Sigmoid colon (tissue), 7 donors: Measurements from ENCODE around the gene FBXL20. TPM values are rescaled to one million over a fixed set of nuclear protein-coding genes. Genes with fewer than 3 reads are reported as not detected.

ENCODE experiments used
- DNase-seq: peaks from one replicate; pipeline ENCODE4 v3.0.0-alpha.2; 2019
- H3K27ac ChIP-seq, 4 donors: fragments of 200-600 bp; sonication (generic); one replicate each; pipeline ENCODE4 v1.5.1; 2016 to 2019; ENCODE audit warnings: mild to moderate bottlenecking in 1 of 4
- H3K27me3 ChIP-seq, 3 donors: fragments of 200-600 bp; sonication (generic); one replicate each; pipeline ENCODE4 v1.5.1; 2019; ENCODE audit warnings: mild to moderate bottlenecking in 1 of 3
- H3K36me3 ChIP-seq, 4 donors: fragments of 200-600 bp; sonication (generic); one replicate each; pipeline ENCODE4 v1.5.1; 2016 to 2019
- H3K4me1 ChIP-seq, 4 donors: fragments of 200-600 bp; sonication (generic); one replicate each; pipeline ENCODE4 v1.5.1; 2017 to 2019
- H3K4me3 ChIP-seq, 4 donors: fragments of 200-600 bp; sonication (generic); one replicate each; pipeline ENCODE4 v1.5.1; 2017 to 2019; ENCODE audit warnings: mild to moderate bottlenecking in 2 of 4, moderate library complexity in 1 of 4
- H3K9me3 ChIP-seq, 4 donors: fragments of 200-600 bp in 3 of 4; sonication (generic) in 3 of 4; one replicate each; pipeline versions ENCODE4 v1.5.1 to v1.6.1; 2013 to 2019
- CTCF ChIP-seq, 4 experiments: fragments of 450-650 bp in 3 of 4; fragments of 200-600 bp in 1 of 4; IDR thresholded peaks; one replicate each; pipeline ENCODE4 v1.5.1; 2016 to 2019; ENCODE audit warnings: antibody characterized with exemption in 4 of 4, mild to moderate bottlenecking in 3 of 4, moderate library complexity in 2 of 4
- EP300 ChIP-seq, 4 donors: sonication (generic); formaldehyde crosslinking; IDR thresholded peaks; one replicate each; pipeline ENCODE4 v1.6.1; 2017; ENCODE audit warnings: antibody characterized with exemption in 4 of 4
- POLR2A ChIP-seq, 2 donors: fragments of 450-650 bp; IDR thresholded peaks; one replicate each; pipeline ENCODE4 v1.6.1; 2016; ENCODE audit warnings: antibody characterized with exemption in 2 of 2, mild to moderate bottlenecking in 2 of 2, moderate library complexity in 2 of 2
- POLR2AphosphoS5 ChIP-seq, 4 donors: sonication (generic); formaldehyde crosslinking; IDR thresholded peaks; one replicate each; pipeline ENCODE4 v1.6.1; 2017; ENCODE audit warnings: antibody characterized with exemption in 4 of 4
- WGBS, 2 donors: extraction: QIAGEN DNeasy Blood & Tissue Kit; methylation state at CpG; one replicate each; pipeline ENCODE4 v1.1.7; 2013; 5-methylcytosine and 5-hydroxymethylcytosine counted together
- intact Hi-C: fragments of 100-400 bp; cut with DNase I; formaldehyde crosslinking; loops from one replicate; pipeline ENCODE4 v1.15.1; 2023
- polyA plus RNA-seq, 3 donors: library from polyadenylated mRNA; stranded (reverse); fragments of 200-250 nt; gene quantifications; one replicate each; pipeline ENCODE4 v1.2.3, GENCODE V29; 2013
- total RNA-seq, 4 donors: library from RNA; depleted of rRNA; stranded (reverse); fragments of >200 nt; gene quantifications; one replicate each; pipeline ENCODE4 v1.1.0, GENCODE V29; 2016
- donor health status: healthy with polysubstance abuse.
- donor health status: Bipolar disorder and iron deficiency.
- donor health status: healthy.

FBXL20 gene
- total and polyA plus RNA-seq, 7 donors, result 1.8 to 26.0 (median 17.0) TPM

GRCh38 chr17:39238311-39238972 is 163.0 kb downstream of the FBXL20 start:
- intact Hi-C loops, result no loop called here

GRCh38 chr17:39237586-39237985 is 163.8 kb downstream of the FBXL20 start:
- no peaks in the 10 kb centered on the region for H3K36me3 ChIP-seq
- no peak for DNase-seq
- peaks cover 4 to 58% (median 19%) of the 10 kb centered on the region in 3 donors for H3K27me3 ChIP-seq
- intact Hi-C loops, result no loop called here
- H3K4me1 ChIP-seq, result no peaks in the 10 kb centered on the region
- H3K27ac ChIP-seq, result no peak overlapping the region
- WGBS, 2 donors, result 34 to 75% methylated on average over 7 of the region's 7 CpGs
- TF ChIP-seq CTCF (IDR thresholded peaks at IDR 0.05) (no peak), POLR2A (IDR thresholded peaks at IDR 0.05) (no peak), EP300 (IDR thresholded peaks at IDR 0.05) (no peak), POLR2AphosphoS5 (IDR thresholded peaks at IDR 0.05) (no peak)
- H3K9me3 ChIP-seq, result no peaks in the 10 kb centered on the region
- H3K4me3 ChIP-seq, result no peak overlapping the region

More at GRCh38 chr17:39238311-39238972, 163.0 kb downstream of the FBXL20 start:
- Histone ChIP-seq H3K9me3 (no peaks in the 10 kb centered on the region), H3K27me3 (peaks cover 4 to 55% (median 10%) of the 10 kb centered on the region in 3 donors), H3K4me1 (no peaks in the 10 kb centered on the region), H3K27ac (no peak overlapping the region), H3K4me3 (no peak overlapping the region), H3K36me3 (no peaks in the 10 kb centered on the region)
- no peak for DNase-seq
- TF ChIP-seq CTCF (IDR thresholded peaks at IDR 0.05), result no peak
- WGBS, 2 donors, result 12 to 35% methylated on average over 15 of the region's 15 CpGs

GRCh38 chr17:39236981-39237441 is 164.4 kb downstream of the FBXL20 start:
- peaks cover 0 to 3% (median 3%) of the 10 kb centered on the region in 4 donors for H3K4me1 ChIP-seq
- no peak for TF ChIP-seq CTCF (IDR thresholded peaks at IDR 0.05)
- no peak for TF ChIP-seq POLR2AphosphoS5 (IDR thresholded peaks at IDR 0.05)
- TF ChIP-seq POLR2A (IDR thresholded peaks at IDR 0.05), result no peak
- no peak for TF ChIP-seq EP300 (IDR thresholded peaks at IDR 0.05)
- H3K27me3 ChIP-seq, result peaks cover 4 to 57% (median 25%) of the 10 kb centered on the region in 3 donors
- no peaks in the 10 kb centered on the region for H3K9me3 ChIP-seq
- H3K4me3 ChIP-seq, result no peak overlapping the region
- H3K27ac ChIP-seq, result no peak overlapping the region
- DNase-seq, result no peak
- intact Hi-C loops, result no loop called here
- 71 to 89% methylated on average over 6 of the region's 6 CpGs for WGBS, 2 donors
- no peaks in the 10 kb centered on the region for H3K36me3 ChIP-seq

- Histone ChIP-seq H3K27me3 (peaks cover 5 to 62% (median 30%) of the 10 kb centered on the region in 3 donors), H3K36me3 (no peaks in the 10 kb centered on the region), H3K4me3 (no peak overlapping the region), H3K9me3 (no peaks in the 10 kb centered on the region), H3K27ac (no peak overlapping the region), H3K4me1 (peaks cover 0 to 8% (median 8%) of the 10 kb centered on the region in 4 donors)
- DNase-seq, result no peak
- 48 to 67% methylated on average over 5 of the region's 5 CpGs for WGBS, 2 donors
- TF ChIP-seq EP300 (IDR thresholded peaks at IDR 0.05), result no peak
- TF ChIP-seq POLR2AphosphoS5 (IDR thresholded peaks at IDR 0.05), result no peak
- no peak for TF ChIP-seq CTCF (IDR thresholded peaks at IDR 0.05)
- TF ChIP-seq POLR2A (IDR thresholded peaks at IDR 0.05), result no peak
- intact Hi-C loops, result no loop called here
Measured at GRCh38 chr17:39236450-39236927, 164.9 kb downstream of the FBXL20 start.
